GM12878 (cell line): Measurements from ENCODE around the gene NEFH. TPM values are rescaled to one million over a fixed set of nuclear protein-coding genes. Genes with fewer than 3 reads are reported as not detected.

Source experiments
- ATAC-seq: fragments of 200-7000 bp; cut with Tn5 transposase; 3 replicates; pipeline ENCODE4 v1.9.1; 2020; ENCODE audit warnings: mild to moderate bottlenecking, moderate library complexity
- BruUV-seq: library from RNA; stranded (reverse); fragments of 400-500 nt; replicated peaks from 2 replicates; lab custom pipeline; 2021; lab: Mats Ljungman, UMichigan
- CTCF ChIA-PET: fragments of 300-600 bp; sonication (Branson Sonifier 250); formaldehyde crosslinking; extraction: SDS; loops from one replicate; lab custom pipeline; 2021; ENCODE audit warnings: inconsistent platforms; lab: Yijun Ruan, JAX
- POLR2A ChIA-PET: fragments of 350-600 bp; formaldehyde crosslinking; extraction: SDS; loops from one replicate; lab custom pipeline; 2021; ENCODE audit warnings: inconsistent platforms; lab: Charles Lee
- RAD21 ChIA-PET: fragments of 300-600 bp; sonication (Branson Sonifier 250); formaldehyde crosslinking; loops from one replicate; lab custom pipeline; 2023; ENCODE audit warnings: antibody characterized with exemption; ENCODE audit not compliant: unreplicated experiment; lab: Charles Lee
- SMC1A ChIA-PET: fragments of 300-600 bp; sonication (Branson Sonifier 250); formaldehyde crosslinking; loops from one replicate; lab custom pipeline; 2023; ENCODE audit not compliant: unreplicated experiment, uncharacterized antibody; lab: Charles Lee
- DNase-seq: peaks from one replicate; pipeline ENCODE4 v3.0.0-alpha.2; 2011; ENCODE audit warnings: low read depth, low spot score
- FAIRE-seq: peaks from 3 replicates; lab custom pipeline; 2011; peaks lifted over from hg19 to GRCh38; lab: Jason Lieb, UNC
- H2AFZ ChIP-seq: 2 replicates; pipeline ENCODE4 v1.6.0; 2011; ENCODE audit warnings: low read depth, low read length, control low read depth; ENCODE audit not compliant: control insufficient read depth
- H3K27ac ChIP-seq: 2 replicates; pipeline ENCODE4 v1.5.1; 2011; ENCODE audit warnings: control low read depth; ENCODE audit not compliant: control insufficient read depth, insufficient read depth
- H3K27me3 ChIP-seq, 2 experiments: replicated peaks in 1 of 2; 2 replicates each; pipeline versions ENCODE4 v1.6.0 to v1.6.1; 2011; ENCODE audit warnings: low read length in 1 of 2; ENCODE audit not compliant: control insufficient read depth in 2 of 2, insufficient read depth in 2 of 2
- H3K36me3 ChIP-seq, 2 experiments: 2 replicates each; pipeline ENCODE4 v1.5.1; 2011; ENCODE audit warnings: low read length in 1 of 2; ENCODE audit not compliant: control insufficient read depth in 2 of 2, insufficient read depth in 2 of 2
- H3K4me1 ChIP-seq: 2 replicates; pipeline ENCODE4 v1.6.1; 2011; ENCODE audit warnings: mild to moderate bottlenecking, low read length, moderate library complexity, mixed read lengths; ENCODE audit not compliant: control insufficient read depth, insufficient read depth
- H3K4me2 ChIP-seq: 2 replicates; pipeline ENCODE4 v1.6.0; 2011; ENCODE audit warnings: control low read depth; ENCODE audit not compliant: control insufficient read depth, insufficient read depth
- H3K4me3 ChIP-seq: fragments of 200-600 bp; sonication (generic); 2 replicates; pipeline ENCODE4 v1.5.1; 2016
- H3K79me2 ChIP-seq: 2 replicates; pipeline ENCODE4 v1.6.0; 2011; ENCODE audit warnings: low read length; ENCODE audit not compliant: control insufficient read depth, insufficient read depth
- H3K9ac ChIP-seq: 2 replicates; pipeline ENCODE4 v1.8.0; 2011; ENCODE audit warnings: low read length, control low read depth, mixed read lengths; ENCODE audit not compliant: control insufficient read depth, insufficient read depth
- H3K9me3 ChIP-seq: replicated peaks from 3 replicates; pipeline ENCODE4 v1.5.1; 2011; ENCODE audit warnings: mild to moderate bottlenecking, low read length; ENCODE audit not compliant: control insufficient read depth, insufficient read depth
- H4K20me1 ChIP-seq: 2 replicates; pipeline ENCODE4 v1.6.0; 2011; ENCODE audit not compliant: control insufficient read depth, insufficient read depth
- BCLAF1 ChIP-seq: fragments of 450-650 bp; IDR thresholded peaks from 2 replicates; pipeline ENCODE4 v1.6.1; 2017; ENCODE audit warnings: antibody characterized with exemption, mild to moderate bottlenecking, moderate library complexity
- DPF2 ChIP-seq: fragments of 450-650 bp; IDR thresholded peaks from 2 replicates; pipeline ENCODE4 v1.6.1; 2017; ENCODE audit warnings: mild to moderate bottlenecking
- EZH2 ChIP-seq: IDR thresholded peaks from 2 replicates; pipeline ENCODE4 v1.6.1; 2012; ENCODE audit warnings: low read depth, mild to moderate bottlenecking, control low read depth, inconsistent platforms, low read length, borderline replicate concordance; ENCODE audit not compliant: control insufficient read depth
- HCFC1 ChIP-seq: fragments of 150-350 bp; IDR thresholded peaks from 2 replicates; pipeline ENCODE4 v1.6.1; 2014; ENCODE audit warnings: low read length
- LARP7 ChIP-seq: fragments of 450-650 bp; IDR thresholded peaks from 2 replicates; pipeline ENCODE4 v1.6.1; 2017; ENCODE audit warnings: mild to moderate bottlenecking
- NFYB ChIP-seq: IDR thresholded peaks from 2 replicates; pipeline ENCODE4 v1.6.1; 2011; ENCODE audit warnings: low read depth, mild to moderate bottlenecking, low read length, improper control_type of control experiment, moderate library complexity; ENCODE audit not compliant: insufficient read depth
- WRNIP1 ChIP-seq: IDR thresholded peaks from 2 replicates; pipeline ENCODE4 v1.6.1; 2011; ENCODE audit warnings: low read depth, low read length, improper control_type of control experiment, borderline replicate concordance
- WGBS: methylation state at CpG from one replicate; pipeline ENCODE4 v1.1.6; 2016; ENCODE audit warnings: low lambda C conversion rate; ENCODE audit not compliant: insufficient replicate concordance, insufficient coverage; ENCODE audit errors: missing lambda C conversion rate; 5-methylcytosine and 5-hydroxymethylcytosine counted together
- in situ Hi-C: fragments of 300-500 bp; cut with MboI; formaldehyde crosslinking; loops from 9 replicates; pipeline ENCODE4 v1.14.3; 2018; ENCODE audit warnings: mixed read lengths
- intact Hi-C: fragments of 100-400 bp; cut with micrococcal nuclease; formaldehyde crosslinking; loops from one replicate; pipeline ENCODE4 v1.14.2; 2022; ENCODE audit not compliant: unreplicated experiment
- polyA plus RNA-seq, 11 experiments: library from polyadenylated mRNA; depleted of rRNA in 4 of 11; unstranded in 6 of 11; stranded (reverse) in 5 of 11; fragments of >200 nt; fragmentation: Nextera tagmentation in 4 of 11; fragmentation: Illumina TruSeq in 1 of 11; extraction: Ambion mirVana in 4 of 11; extraction: Trizol in 1 of 11; gene quantifications; 1 replicate in 1 of 11; 2 replicates in 10 of 11; pipeline versions ENCODE4 v1.2.1 to v1.2.3, GENCODE V29; 2011 to 2016; ENCODE audit warnings: inconsistent platforms in 2 of 11, missing spikeins in 2 of 11, low read depth in 1 of 11
- total RNA-seq, 4 experiments: library from RNA; depleted of rRNA in 3 of 4; stranded (reverse); fragments of >200 nt in 3 of 4; fragmentation: Illumina TruSeq in 1 of 4; extraction: Trizol in 1 of 4; gene quantifications; 2 replicates each; pipeline versions ENCODE4 v1.2.1 to v1.2.3, GENCODE V29; 2013 to 2021

Gene NEFH
- total and polyA plus RNA-seq, 10 of the 15 experiments (the other 5 are each of a cell fraction or from before 2014, with no cell fraction given) = 0.02 to 0.25 (median 0.09) TPM

DNA sequence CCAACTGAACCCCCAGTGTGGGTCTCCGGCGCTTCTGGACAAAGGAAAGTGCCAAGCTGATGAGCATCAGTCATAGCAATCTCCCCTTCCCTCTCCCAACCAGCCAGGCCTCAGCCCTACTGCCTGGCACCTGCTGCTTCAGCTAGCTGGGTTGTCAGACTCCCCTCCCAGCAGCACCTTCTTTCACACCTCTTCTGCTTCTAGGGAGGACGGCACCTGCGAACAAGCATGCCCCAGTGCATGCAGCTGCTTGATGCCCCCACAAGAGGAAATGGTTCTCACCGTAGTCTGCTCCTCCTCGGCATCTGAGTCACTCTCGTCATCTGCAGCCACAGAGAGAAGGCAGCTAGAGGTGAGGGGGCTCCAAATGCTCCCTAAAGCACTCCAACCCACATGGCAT is 48.1 kb downstream of the NEFH start:
- Histone ChIP-seq H3K9ac (no peak overlapping the region), H3K4me1 (no peaks in the 10 kb centered on the region), H3K4me3 (no peak overlapping the region), H3K27me3 (no peaks in the 10 kb centered on the region), H4K20me1 (no peaks in the 10 kb centered on the region), H3K9me3 (no peaks in the 10 kb centered on the region), H3K36me3 (peaks cover 19 to 35% of the 10 kb centered on the region in 2 experiments), H2AFZ (no peak overlapping the region), H3K4me2 (no peak overlapping the region), H3K79me2 (no peaks in the 10 kb centered on the region), H3K27ac (no peak overlapping the region)
- no peak for FAIRE-seq
- whole genome bisulfite sequencing = 91% methylated on average over 7 of the region's 7 CpGs
- ChIA-PET SMC1A (interaction anchor here (1.0 kb wide), 1 partner anchor 9 kb away, joined by 3 read pairs; no protein-coding TSS in a partner anchor), POLR2A (no interaction called here), RAD21 (no interaction called here), CTCF (no interaction called here)
- no peak for DNase-seq
- no TSS peak for BruUV-seq
- TF ChIP-seq BCLAF1 (no peak), EZH2 (no peak)
- ATAC-seq = no peak
- in situ Hi-C loops = no loop called here
- intact Hi-C loops = no loop called here

GRCh38 chr22:29530716-29531115 is 50.7 kb downstream of the NEFH start:
- WGBS = 86% methylated on average over 4 of the region's 4 CpGs
- in situ Hi-C loops = no loop called here
- Histone ChIP-seq H3K27me3 (no peaks in the 10 kb centered on the region), H3K9me3 (no peaks in the 10 kb centered on the region), H3K4me1 (no peaks in the 10 kb centered on the region), H3K4me2 (no peak overlapping the region), H3K27ac (no peak overlapping the region), H4K20me1 (no peaks in the 10 kb centered on the region), H3K36me3 (peaks cover 13 to 18% of the 10 kb centered on the region in 2 experiments), H3K79me2 (no peaks in the 10 kb centered on the region), H2AFZ (no peak overlapping the region), H3K9ac (no peak overlapping the region), H3K4me3 (no peak overlapping the region)
- FAIRE-seq (no peak), DNase-seq (no peak), ATAC-seq (no peak)
- ChIA-PET RAD21 (no interaction called here), POLR2A (interaction anchor here (0.7 kb wide), 1 partner anchor 20 kb away, joined by 6 read pairs; no protein-coding TSS in a partner anchor), SMC1A (interaction anchor here (1.7 kb wide), 1 partner anchor 12 kb away, joined by 3 read pairs; no protein-coding TSS in a partner anchor), CTCF (no interaction called here)
- TF ChIP-seq WRNIP1 (no peak), NFYB (no peak), DPF2 (no peak), LARP7 (no peak), HCFC1 (no peak)
- intact Hi-C loops = no loop called here
- BruUV-seq = no TSS peak
